Measurements from ENCODE around the gene LDAF1. TPM values are rescaled to one million over a fixed set of nuclear protein-coding genes. Genes with fewer than 3 reads are reported as not detected.

Gene LDAF1
- total RNA-seq, 3 donors from 2014 or later (not counting 1 experiment from before 2014, with no cell fraction given), result 4.6 to 12.9 (median 5.9) TPM

- Histone ChIP-seq H3K27me3 (ENCODE audit: control insufficient read depth, insufficient read depth, low read length) (no peaks in the 10 kb centered on the region), H3K4me3 (ENCODE audit: low read length) (no peak overlapping the region), H3K36me3 (ENCODE audit: control insufficient read depth, insufficient read depth, low read length) (peaks cover 13% of the 10 kb centered on the region), H3K9me3 (ENCODE audit: control insufficient read depth, insufficient read depth, low read length) (no peaks in the 10 kb centered on the region), H3K27ac (ENCODE audit: low read length) (no peak overlapping the region), H3K4me1 (ENCODE audit: control insufficient read depth, insufficient read depth, low read length) (peaks cover 7% of the 10 kb centered on the region)
- Mint-ChIP-seq H3K27me3 (ENCODE audit: low read depth in 2 of 2) (peaks cover 0 to 4% of the 10 kb centered on the region in 2 donors), H3K36me3 (peaks cover 6% of the 10 kb centered on the region), H3K4me1 (peaks cover 5% of the 10 kb centered on the region in 2 donors), H3K27ac (no peak overlapping the region), H3K9me3 (no peaks in the 10 kb centered on the region), H3K4me3 (no peak overlapping the region)
- no peak for DNase-seq
- TF ChIP-seq CTCF (IDR thresholded peaks at IDR 0.05), result no peak
- WGBS (ENCODE audit: insufficient coverage), result 92% methylated on average over 3 of the region's 3 CpGs
- no peak for ATAC-seq
- intact Hi-C loops (cut with micrococcal nuclease), result loop anchor here (10.0 kb wide), 1 partner anchor 381 kb away; no protein-coding TSS in a partner anchor
Measured at GRCh38 chr16:21183995-21184394, 25.5 kb downstream of the LDAF1 start.

GRCh38 chr16:21184834-21185233 lies 26.4 kb downstream of the LDAF1 start:
- H3K27ac ChIP-seq (ENCODE audit: low read length), result no peak overlapping the region
- H3K9me3 ChIP-seq (ENCODE audit: control insufficient read depth, insufficient read depth, low read length), result no peaks in the 10 kb centered on the region
- no peaks in the 10 kb centered on the region for H3K36me3 Mint-ChIP-seq
- no peaks in the 10 kb centered on the region for H3K9me3 Mint-ChIP-seq
- peaks cover 8% of the 10 kb centered on the region for H3K36me3 ChIP-seq (ENCODE audit: control insufficient read depth, insufficient read depth, low read length)
- H3K4me1 Mint-ChIP-seq, result peaks cover 5% of the 10 kb centered on the region in 2 donors
- no peak for DNase-seq
- H3K4me3 ChIP-seq (ENCODE audit: low read length), result no peak overlapping the region
- peaks cover 7% of the 10 kb centered on the region for H3K4me1 ChIP-seq (ENCODE audit: control insufficient read depth, insufficient read depth, low read length)
- H3K27ac Mint-ChIP-seq, result no peak overlapping the region
- intact Hi-C loops (cut with micrococcal nuclease), result loop anchor here (10.0 kb wide), 1 partner anchor 380 kb away; no protein-coding TSS in a partner anchor
- TF ChIP-seq CTCF (IDR thresholded peaks at IDR 0.05), result no peak
- no peak overlapping the region for H3K4me3 Mint-ChIP-seq
- no peak for ATAC-seq
- WGBS (ENCODE audit: insufficient coverage), result 73% methylated on average over 3 of the region's 3 CpGs
- H3K27me3 Mint-ChIP-seq (ENCODE audit: low read depth in 2 of 2), result peaks cover 0 to 4% of the 10 kb centered on the region in 2 donors
- peaks cover 2% of the 10 kb centered on the region for H3K27me3 ChIP-seq (ENCODE audit: control insufficient read depth, insufficient read depth, low read length)

DNA sequence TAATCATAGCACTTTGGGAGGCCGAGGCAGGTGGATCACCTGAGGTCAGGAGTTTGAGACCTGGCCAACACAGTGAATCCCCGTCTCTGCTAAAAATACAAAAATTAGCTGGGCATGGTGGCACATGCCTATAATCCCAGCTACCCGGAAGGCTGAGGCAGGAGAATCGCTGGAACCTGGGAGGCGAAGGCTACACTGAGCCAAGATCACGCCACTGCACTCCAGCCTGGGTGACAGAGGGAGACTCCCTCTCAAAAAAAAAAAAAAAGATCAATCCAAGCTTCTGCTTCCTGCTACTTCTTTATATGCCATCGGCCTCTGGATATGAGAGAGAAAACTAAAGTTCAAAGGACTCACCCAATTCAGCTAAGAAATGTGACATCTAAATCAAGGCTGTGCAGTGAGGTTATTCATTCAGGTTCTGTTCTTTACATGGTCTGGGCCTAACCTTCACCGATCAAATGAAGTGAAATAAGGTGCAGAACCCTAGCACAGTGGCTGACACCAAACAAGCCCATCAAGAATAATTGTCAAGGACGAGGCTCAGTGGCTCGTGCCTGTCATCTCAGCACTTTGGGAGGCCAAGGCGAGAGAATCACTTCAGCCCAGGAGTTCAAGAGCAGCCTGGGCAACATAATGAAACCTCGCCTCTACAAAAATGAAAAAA lies 27.3 kb downstream of the LDAF1 start:
- Mint-ChIP-seq H3K4me1 (peaks cover 5% of the 10 kb centered on the region in 2 donors), H3K27me3 (ENCODE audit: low read depth in 2 of 2) (peaks cover 0 to 4% of the 10 kb centered on the region in 2 donors), H3K9me3 (no peaks in the 10 kb centered on the region), H3K4me3 (no peak overlapping the region), H3K36me3 (no peaks in the 10 kb centered on the region), H3K27ac (no peak overlapping the region)
- WGBS (ENCODE audit: insufficient coverage), result 89% methylated on average over 11 of the region's 12 CpGs
- ATAC-seq (no peak), DNase-seq (no peak)
- H3K4me3 ChIP-seq (ENCODE audit: low read length), result no peak overlapping the region
- peaks cover 7% of the 10 kb centered on the region for H3K4me1 ChIP-seq (ENCODE audit: control insufficient read depth, insufficient read depth, low read length)
- no peaks in the 10 kb centered on the region for H3K9me3 ChIP-seq (ENCODE audit: control insufficient read depth, insufficient read depth, low read length)
- peaks cover 6% of the 10 kb centered on the region for H3K36me3 ChIP-seq (ENCODE audit: control insufficient read depth, insufficient read depth, low read length)
- intact Hi-C loops (cut with micrococcal nuclease), result loop anchor here (10.0 kb wide), 1 partner anchor 379 kb away; no protein-coding TSS in a partner anchor
- no peak for TF ChIP-seq CTCF (IDR thresholded peaks at IDR 0.05)
- no peak overlapping the region for H3K27ac ChIP-seq (ENCODE audit: low read length)
- peaks cover 2% of the 10 kb centered on the region for H3K27me3 ChIP-seq (ENCODE audit: control insufficient read depth, insufficient read depth, low read length)
